GM12865 (cell line): Measurements from ENCODE around the gene C1orf226.
"Not testable (repeated sequence)": the region's sequence is repeated elsewhere in the genome, so short reads cannot be mapped to it uniquely, and the experiment has no call there.

Experiments
- DNase-seq: peaks from one replicate; pipeline ENCODE4 v3.0.0; 2010; ENCODE audit warnings: low read depth
- H3K4me3 ChIP-seq: 2 replicates; pipeline ENCODE4 v1.5.1; 2011; ENCODE audit warnings: mild to moderate bottlenecking, low read depth, low read length, control low read depth
- TF ChIP-seq, protein P1 (sequence below): IDR thresholded peaks from 2 replicates; pipeline ENCODE4 v1.5.1; 2011; ENCODE audit warnings: low read length, control low read depth, low read depth, inconsistent platforms; ENCODE audit not compliant: insufficient read depth; ENCODE audit errors: missing control alignments

Gene C1orf226

GRCh38 chr1:162430583-162430982 is 49.1 kb downstream of the C1orf226 start:
- TF ChIP-seq, protein P1, sequence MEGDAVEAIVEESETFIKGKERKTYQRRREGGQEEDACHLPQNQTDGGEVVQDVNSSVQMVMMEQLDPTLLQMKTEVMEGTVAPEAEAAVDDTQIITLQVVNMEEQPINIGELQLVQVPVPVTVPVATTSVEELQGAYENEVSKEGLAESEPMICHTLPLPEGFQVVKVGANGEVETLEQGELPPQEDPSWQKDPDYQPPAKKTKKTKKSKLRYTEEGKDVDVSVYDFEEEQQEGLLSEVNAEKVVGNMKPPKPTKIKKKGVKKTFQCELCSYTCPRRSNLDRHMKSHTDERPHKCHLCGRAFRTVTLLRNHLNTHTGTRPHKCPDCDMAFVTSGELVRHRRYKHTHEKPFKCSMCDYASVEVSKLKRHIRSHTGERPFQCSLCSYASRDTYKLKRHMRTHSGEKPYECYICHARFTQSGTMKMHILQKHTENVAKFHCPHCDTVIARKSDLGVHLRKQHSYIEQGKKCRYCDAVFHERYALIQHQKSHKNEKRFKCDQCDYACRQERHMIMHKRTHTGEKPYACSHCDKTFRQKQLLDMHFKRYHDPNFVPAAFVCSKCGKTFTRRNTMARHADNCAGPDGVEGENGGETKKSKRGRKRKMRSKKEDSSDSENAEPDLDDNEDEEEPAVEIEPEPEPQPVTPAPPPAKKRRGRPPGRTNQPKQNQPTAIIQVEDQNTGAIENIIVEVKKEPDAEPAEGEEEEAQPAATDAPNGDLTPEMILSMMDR: no peak
- DNase-seq: no peak
- H3K4me3 ChIP-seq: no peak overlapping the region

GRCh38 chr1:162432977-162433713 is 51.6 kb downstream of the C1orf226 start:
- DNase-seq, H3K4me3 ChIP-seq: not testable (repeated sequence)
